Activated CD4-positive, alpha-beta memory T cell treated with anti-CD3 and anti-CD28 coated beads, Interleukin-2, amount 10 ng/mL, durations not matched to agents 7 days and 5 days (primary cell): Measurements from ENCODE around the gene TXNDC11. TPM values are rescaled to one million over a fixed set of nuclear protein-coding genes. Genes with fewer than 3 reads are reported as not detected.
A peak's percentile ranks its signal among the peaks of the same experiment; 100 is the strongest.

Experiments
- CTCF ChIA-PET: fragments of 350-600 bp; sonication (Branson Sonifier 250); formaldehyde crosslinking; loops from one replicate; lab custom pipeline; 2021; ENCODE audit warnings: antibody characterized with exemption, inconsistent platforms; lab: Charles Lee
- POLR2A ChIA-PET: fragments of 350-600 bp; sonication (Branson Sonifier 250); formaldehyde crosslinking; loops from one replicate; lab custom pipeline; 2021; ENCODE audit warnings: antibody characterized with exemption; lab: Charles Lee
- DNase-seq: peaks from one replicate; pipeline ENCODE4 v3.0.0-alpha.2; 2020
- H3K27ac Mint-ChIP-seq: one replicate; pipeline ENCODE4 v1.8.0; 2021; ENCODE audit warnings: mild to moderate bottlenecking, mixed read lengths
- H3K27me3 Mint-ChIP-seq: one replicate; pipeline ENCODE4 v1.8.0; 2021; ENCODE audit warnings: mixed read lengths
- H3K36me3 Mint-ChIP-seq: one replicate; pipeline ENCODE4 v1.8.0; 2021; ENCODE audit warnings: low read depth, mixed read lengths
- H3K4me1 Mint-ChIP-seq: one replicate; pipeline ENCODE4 v1.8.0; 2021; ENCODE audit warnings: mixed read lengths
- H3K4me3 Mint-ChIP-seq: one replicate; pipeline ENCODE4 v1.8.0; 2021; ENCODE audit warnings: mild to moderate bottlenecking, mixed read lengths
- H3K9me3 Mint-ChIP-seq: one replicate; pipeline ENCODE4 v1.8.0; 2021; ENCODE audit warnings: mixed read lengths
- total RNA-seq, 2 experiments: library from RNA; stranded (reverse); gene quantifications; one replicate each; pipeline ENCODE4 v1.2.3, GENCODE V29; 2021

The TXNDC11 gene
- total RNA-seq, 2 experiments from 2014 or later, result 45.3 to 46.6 TPM

- ChIA-PET POLR2A (interaction anchor here (1.1 to 1.5 kb wide), 2 partner anchors 20 to 31 kb away, joined by 3 read pairs; partner anchors contain the start of gene TXNDC11), CTCF (interaction anchor here (0.7 to 2.3 kb wide), 6 partner anchors 15 to 305 kb away, joined by 3 to 19 read pairs (median 4); partner anchors contain the start of gene TXNDC11)
- peaks cover 51% of the 10 kb centered on the region for H3K36me3 Mint-ChIP-seq
- no peaks in the 10 kb centered on the region for H3K9me3 Mint-ChIP-seq
- DNase-seq, result no peak
- peaks cover 5% of the 10 kb centered on the region for H3K4me1 Mint-ChIP-seq
- no peak overlapping the region for H3K27ac Mint-ChIP-seq
- no peaks in the 10 kb centered on the region for H3K27me3 Mint-ChIP-seq
- no peak overlapping the region for H3K4me3 Mint-ChIP-seq
Measured at GRCh38 chr16:11712122-11712521, 30.5 kb downstream of the TXNDC11 start.

GRCh38 chr16:11711662-11712061 is 31.0 kb downstream of the TXNDC11 start:
- POLR2A ChIA-PET, result interaction anchor here (1.1 to 1.5 kb wide), 3 partner anchors 20 to 456 kb away, joined by 3 read pairs; partner anchors contain the start of genes SOCS1 and TXNDC11
- peaks cover 50% of the 10 kb centered on the region for H3K36me3 Mint-ChIP-seq

DNA sequence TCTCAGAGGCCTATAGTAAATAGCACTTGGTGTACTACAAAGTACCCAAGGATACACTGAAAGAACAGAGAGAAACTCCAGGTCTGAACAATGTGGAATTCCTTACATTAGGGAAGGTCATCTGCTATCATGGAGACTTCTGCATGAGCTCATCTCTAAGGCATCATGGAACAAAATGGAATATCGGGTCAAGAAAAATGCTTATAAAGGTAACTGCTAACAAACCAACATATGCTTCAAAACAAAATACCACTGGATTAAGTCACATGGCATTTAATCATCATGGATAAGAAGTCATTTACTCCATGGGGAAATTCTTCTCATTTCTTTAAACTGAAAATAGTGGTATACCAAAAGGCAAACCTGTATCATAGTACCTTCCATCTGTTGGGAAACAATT is 34.2 kb downstream of the TXNDC11 start:
- Mint-ChIP-seq H3K27me3 (no peaks in the 10 kb centered on the region), H3K9me3 (no peaks in the 10 kb centered on the region), H3K27ac (no peak overlapping the region), H3K36me3 (peaks cover 41% of the 10 kb centered on the region), H3K4me3 (no peak overlapping the region), H3K4me1 (peaks cover 3% of the 10 kb centered on the region)
- POLR2A ChIA-PET, result no interaction called here
- DNase-seq, result no peak
- CTCF ChIA-PET, result interaction anchor here (1.1 to 1.6 kb wide), 2 partner anchors 68 to 176 kb away, joined by 3 to 5 read pairs; no protein-coding TSS in a partner anchor

More at GRCh38 chr16:11711662-11712061, 31.0 kb downstream of the TXNDC11 start:
- CTCF ChIA-PET, result interaction anchor here (0.6 to 2.3 kb wide), 8 partner anchors 14 to 316 kb away, joined by 3 to 19 read pairs (median 4); partner anchors contain the start of gene TXNDC11
- no peaks in the 10 kb centered on the region for H3K9me3 Mint-ChIP-seq
- H3K4me1 Mint-ChIP-seq, result peaks cover 3% of the 10 kb centered on the region
- no peak for DNase-seq
- no peak overlapping the region for H3K27ac Mint-ChIP-seq
- H3K4me3 Mint-ChIP-seq, result no peak overlapping the region
- no peaks in the 10 kb centered on the region for H3K27me3 Mint-ChIP-seq

DNA sequence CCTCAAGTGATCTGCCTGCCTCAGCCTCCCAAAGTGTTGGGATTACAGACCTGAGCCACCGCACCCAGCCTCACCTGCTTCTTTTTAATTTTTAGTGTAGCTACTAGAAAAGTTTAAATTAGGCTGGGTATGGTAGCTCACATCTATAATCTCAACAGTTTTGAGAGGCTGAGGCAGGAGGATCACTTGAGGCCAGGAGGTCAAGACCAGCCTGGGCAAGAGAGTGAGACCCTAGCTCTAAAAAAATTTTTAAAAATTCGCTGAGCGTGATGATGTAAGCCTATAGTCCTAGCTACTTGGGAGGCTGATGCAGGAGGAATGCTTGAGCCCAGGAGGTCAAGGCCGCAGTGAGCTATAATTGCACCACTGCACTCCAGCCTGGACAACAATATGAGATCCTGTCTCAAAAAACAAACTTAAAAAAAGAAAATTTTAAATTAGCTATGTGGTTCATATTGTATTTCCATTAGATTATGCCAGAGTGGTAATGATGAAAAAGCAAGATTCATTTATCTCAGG is 34.9 kb downstream of the TXNDC11 start:
- H3K4me3 Mint-ChIP-seq, result no peak overlapping the region
- ChIA-PET CTCF (interaction anchor here (0.5 to 1.6 kb wide), 4 partner anchors 10 to 312 kb away, joined by 3 to 5 read pairs (median 4); no protein-coding TSS in a partner anchor), POLR2A (no interaction called here)
- peaks cover 7% of the 10 kb centered on the region for H3K4me1 Mint-ChIP-seq
- H3K27me3 Mint-ChIP-seq, result no peaks in the 10 kb centered on the region
- H3K27ac Mint-ChIP-seq, result no peak overlapping the region
- no peak for DNase-seq
- no peaks in the 10 kb centered on the region for H3K9me3 Mint-ChIP-seq
- peaks cover 47% of the 10 kb centered on the region for H3K36me3 Mint-ChIP-seq

DNA sequence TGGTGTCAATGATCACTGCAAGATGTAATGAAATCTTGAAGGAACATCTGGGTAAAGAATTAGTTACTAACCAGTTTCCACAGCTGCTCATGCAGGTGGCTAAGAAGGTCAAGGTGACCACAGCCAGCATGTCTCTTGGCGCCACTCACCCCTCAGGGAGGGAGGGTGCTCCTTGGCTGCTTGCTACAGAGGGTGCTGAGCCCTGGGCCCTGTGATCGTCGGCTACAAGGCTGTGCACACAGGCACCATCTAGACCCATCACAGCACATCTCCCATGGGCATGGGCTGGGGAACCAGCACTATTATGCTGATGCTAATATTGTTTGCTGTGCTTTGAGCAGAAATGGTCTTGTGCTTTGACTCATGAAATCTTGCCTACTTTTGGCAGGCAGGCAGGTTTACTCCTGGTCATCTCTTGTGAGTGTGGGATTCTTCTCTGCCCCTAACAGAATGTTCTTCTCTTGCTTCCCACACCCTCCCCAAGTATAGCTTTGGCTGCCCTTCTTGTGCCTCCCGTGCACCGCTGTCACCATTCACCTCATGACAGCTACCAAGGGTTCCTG is 36.4 kb downstream of the TXNDC11 start:
- Mint-ChIP-seq H3K36me3 (peaks cover 47% of the 10 kb centered on the region), H3K4me3 (no peak overlapping the region), H3K4me1 (peaks cover 11% of the 10 kb centered on the region), H3K27ac (no peak overlapping the region), H3K27me3 (no peaks in the 10 kb centered on the region), H3K9me3 (no peaks in the 10 kb centered on the region)
- ChIA-PET POLR2A (interaction anchor here (1.0 kb wide), 1 partner anchor 90 kb away, joined by 3 read pairs; no protein-coding TSS in a partner anchor), CTCF (interaction anchor here (0.6 to 2.1 kb wide), 4 partner anchors 9 to 335 kb away, joined by 3 to 5 read pairs (median 4); no protein-coding TSS in a partner anchor)
- DNase-seq, result no peak

- H3K9me3 Mint-ChIP-seq, result no peaks in the 10 kb centered on the region
- POLR2A ChIA-PET, result interaction anchor here (1.0 kb wide), 1 partner anchor 91 kb away, joined by 3 read pairs; no protein-coding TSS in a partner anchor
- no peak overlapping the region for H3K4me3 Mint-ChIP-seq
- H3K4me1 Mint-ChIP-seq, result peaks cover 12% of the 10 kb centered on the region
- H3K27me3 Mint-ChIP-seq, result no peaks in the 10 kb centered on the region
- CTCF ChIA-PET, result interaction anchor here (0.9 to 2.1 kb wide), 3 partner anchors 10 to 299 kb away, joined by 3 to 5 read pairs (median 5); no protein-coding TSS in a partner anchor
- H3K27ac Mint-ChIP-seq, result no peak overlapping the region
- peaks cover 47% of the 10 kb centered on the region for H3K36me3 Mint-ChIP-seq
- no peak for DNase-seq
Measured at GRCh38 chr16:11705311-11706025, 37.2 kb downstream of the TXNDC11 start.

DNA sequence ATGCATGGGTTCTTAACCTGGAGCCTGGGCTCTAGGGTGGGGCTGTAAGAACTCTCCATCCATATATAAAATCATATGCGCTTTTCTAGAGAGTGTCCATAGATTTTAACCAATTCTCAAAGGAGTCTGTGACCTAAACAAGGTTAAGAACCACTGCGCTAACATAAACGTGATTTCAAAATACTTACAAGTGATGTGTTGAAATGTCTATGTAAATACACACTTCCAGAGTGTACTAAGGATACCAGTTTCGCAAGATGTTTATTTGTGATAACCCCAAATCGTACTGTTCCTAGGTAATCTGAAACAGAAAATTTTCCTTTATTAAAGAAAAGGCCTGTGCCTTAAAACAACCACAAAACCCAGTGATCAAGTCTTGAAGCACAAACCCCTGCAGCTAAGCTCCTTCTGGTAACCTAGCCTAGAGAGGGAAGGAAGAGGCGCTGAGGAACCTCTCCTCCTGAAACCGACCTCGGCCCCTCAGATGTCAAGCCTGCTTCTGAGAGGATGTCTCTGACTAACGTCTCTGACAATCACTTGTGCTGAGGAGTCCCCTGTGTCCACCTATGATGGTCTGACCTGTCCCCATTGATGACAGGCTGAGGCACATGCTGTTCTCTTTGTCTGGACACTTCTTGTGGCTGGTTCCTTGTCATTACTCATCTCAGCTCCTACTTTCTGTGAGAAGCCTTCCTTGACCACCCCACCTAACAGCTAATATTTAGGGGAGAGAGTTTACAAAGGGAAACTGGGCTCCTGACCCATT is 42.2 kb downstream of the TXNDC11 start:
- no peak overlapping the region for H3K4me3 Mint-ChIP-seq
- peaks cover 69% of the 10 kb centered on the region for H3K36me3 Mint-ChIP-seq
- ChIA-PET POLR2A (no interaction called here), CTCF (interaction anchor here (0.7 to 1.5 kb wide), 3 partner anchors 20 to 559 kb away, joined by 3 read pairs; no protein-coding TSS in a partner anchor)
- no peaks in the 10 kb centered on the region for H3K9me3 Mint-ChIP-seq
- DNase-seq, result no peak
- H3K27ac Mint-ChIP-seq, result no peak overlapping the region
- peaks cover 55% of the 10 kb centered on the region for H3K4me1 Mint-ChIP-seq
- no peaks in the 10 kb centered on the region for H3K27me3 Mint-ChIP-seq

DNA sequence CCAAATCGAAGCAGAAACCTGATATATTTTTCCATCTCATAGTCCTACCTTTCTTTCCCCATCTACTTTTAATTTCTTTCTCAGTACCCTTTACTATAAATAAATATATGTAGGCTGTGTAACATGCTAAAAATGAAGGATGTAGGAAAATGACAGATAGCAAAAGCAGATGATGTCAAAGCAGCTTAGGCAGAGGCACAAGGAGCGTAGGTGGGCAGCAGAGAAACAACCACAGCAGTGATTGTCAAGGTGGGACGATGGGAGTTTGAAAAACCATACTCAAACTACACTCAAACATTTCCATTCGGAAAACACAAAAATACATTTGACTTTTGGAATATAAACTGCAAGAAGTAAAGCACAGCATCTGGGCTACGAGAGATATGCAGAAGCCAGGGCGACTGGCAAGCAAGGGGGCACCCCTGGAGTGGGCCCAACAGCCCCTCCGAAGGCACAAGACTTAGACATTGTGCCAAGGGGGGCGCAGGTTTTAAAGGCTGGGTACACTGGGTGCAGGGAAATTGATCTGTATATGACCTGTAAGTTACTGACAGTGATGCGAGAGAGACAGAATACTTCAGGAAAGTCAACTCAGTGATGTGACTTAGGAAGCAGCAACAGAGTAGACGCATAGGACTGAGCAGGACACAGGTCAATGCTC is 43.3 kb downstream of the TXNDC11 start:
- H3K36me3 Mint-ChIP-seq, result peaks cover 70% of the 10 kb centered on the region
- H3K4me3 Mint-ChIP-seq, result no peak overlapping the region
- H3K27ac Mint-ChIP-seq, result no peak overlapping the region
- ChIA-PET POLR2A (no interaction called here), CTCF (interaction anchor here (1.1 to 1.5 kb wide), 2 partner anchors 19 to 98 kb away, joined by 3 read pairs; no protein-coding TSS in a partner anchor)
- H3K27me3 Mint-ChIP-seq, result no peaks in the 10 kb centered on the region
- DNase-seq, result no peak
- H3K9me3 Mint-ChIP-seq, result no peaks in the 10 kb centered on the region
- H3K4me1 Mint-ChIP-seq, result peaks cover 57% of the 10 kb centered on the region

DNA sequence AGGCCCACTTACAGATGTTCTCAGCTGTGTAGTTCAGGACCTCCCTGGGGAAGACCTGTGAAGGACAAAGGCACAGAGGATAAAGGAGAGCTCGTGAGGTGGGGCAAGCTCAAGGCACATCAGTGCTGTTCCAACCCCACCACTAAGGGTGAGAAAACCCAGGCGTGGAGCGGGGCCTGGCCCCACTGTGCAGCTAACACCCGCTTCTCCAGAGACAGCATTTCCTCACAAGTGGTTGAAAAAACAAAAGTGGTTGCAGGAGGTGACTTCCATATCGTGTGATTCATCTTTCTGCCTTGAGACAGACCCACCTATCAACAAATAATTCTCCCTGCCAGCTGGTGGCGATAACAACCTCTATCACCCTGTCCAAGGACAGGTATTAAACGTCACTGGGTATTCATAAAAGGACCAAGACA is 44.4 kb downstream of the TXNDC11 start:
- Mint-ChIP-seq H3K36me3 (peaks cover 71% of the 10 kb centered on the region), H3K27me3 (no peaks in the 10 kb centered on the region), H3K4me3 (no peak overlapping the region), H3K9me3 (no peaks in the 10 kb centered on the region), H3K27ac (peak overlapping the region; percentile 24), H3K4me1 (peaks cover 56% of the 10 kb centered on the region)
- CTCF ChIA-PET, result interaction anchor here (0.7 to 1.8 kb wide), 11 partner anchors 9 to 370 kb away, joined by 3 to 13 read pairs (median 5); partner anchors contain the start of gene TXNDC11
- peak; percentile 30 for DNase-seq
- POLR2A ChIA-PET, result interaction anchor here (0.8 to 2.0 kb wide), 4 partner anchors 9 to 741 kb away, joined by 3 to 16 read pairs (median 3); partner anchors contain the start of gene TXNDC11

DNA sequence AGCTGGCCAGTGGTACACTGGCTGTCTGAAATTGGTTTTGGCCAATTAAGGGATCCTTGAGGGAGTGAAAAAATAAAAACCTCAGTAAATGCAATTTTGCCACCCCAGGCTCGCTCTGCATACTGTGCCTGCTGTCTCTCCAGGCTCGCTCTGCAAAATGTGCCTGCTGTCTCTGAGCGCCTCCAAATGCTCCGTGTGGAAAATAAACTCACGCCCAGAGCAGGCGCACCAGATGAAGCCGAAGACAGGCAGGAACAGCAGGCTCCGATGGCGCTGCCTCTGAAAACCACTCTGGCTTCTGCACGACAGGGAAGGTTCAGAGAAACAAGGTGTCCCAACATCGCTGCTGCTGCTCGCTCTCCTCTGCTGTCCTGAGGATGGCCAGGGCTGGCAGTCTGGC is 45.3 kb downstream of the TXNDC11 start:
- ChIA-PET CTCF (interaction anchor here (0.6 to 1.8 kb wide), 10 partner anchors 8 to 370 kb away, joined by 3 to 13 read pairs (median 6); partner anchors contain the start of genes TXNDC11 and ZC3H7A), POLR2A (interaction anchor here (0.8 to 2.0 kb wide), 3 partner anchors 46 to 740 kb away, joined by 3 to 16 read pairs (median 3); partner anchors contain the start of gene TXNDC11)
- Mint-ChIP-seq H3K9me3 (no peaks in the 10 kb centered on the region), H3K27me3 (no peaks in the 10 kb centered on the region), H3K4me3 (no peak overlapping the region), H3K27ac (peak overlapping the region; percentile 51), H3K4me1 (peaks cover 52% of the 10 kb centered on the region), H3K36me3 (peaks cover 64% of the 10 kb centered on the region)
- no peak for DNase-seq

DNA sequence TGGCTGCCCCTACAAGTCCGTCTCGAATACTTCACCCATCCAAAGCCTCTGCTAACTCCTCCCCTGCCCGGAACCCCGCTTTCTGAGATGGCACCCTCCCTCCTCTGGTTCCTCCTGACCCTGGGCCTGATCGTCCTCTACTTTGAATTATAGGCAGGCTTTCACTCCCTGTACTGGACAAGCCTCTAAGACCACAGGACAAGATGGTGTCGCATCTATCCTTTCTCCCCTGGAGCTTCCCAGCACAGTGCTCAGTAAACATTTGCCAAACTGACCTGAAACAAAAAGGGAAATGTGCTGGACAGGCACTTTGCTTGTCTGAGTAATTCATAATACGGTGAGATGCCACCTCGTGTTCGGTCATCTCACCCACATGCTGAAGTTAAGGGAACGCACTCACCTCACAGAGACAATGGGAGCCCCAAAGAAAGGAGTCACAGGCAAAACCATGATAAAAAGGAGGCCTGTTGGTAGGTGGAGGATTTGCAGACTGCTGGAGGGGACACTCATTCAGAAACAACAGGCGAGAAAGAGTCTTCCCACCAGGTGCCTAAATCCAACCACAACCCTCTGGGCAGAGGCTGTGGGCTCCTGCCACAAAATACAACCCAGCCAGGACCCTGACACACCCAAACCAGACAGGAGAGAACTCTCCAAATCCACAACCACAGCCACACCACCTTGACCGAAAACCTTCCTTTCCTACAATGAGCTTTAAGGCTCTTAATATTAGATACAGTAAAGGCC is 46.2 kb downstream of the TXNDC11 start:
- Mint-ChIP-seq H3K27ac (peak overlapping the region; percentile 51), H3K9me3 (no peaks in the 10 kb centered on the region), H3K4me3 (no peak overlapping the region), H3K4me1 (peaks cover 49% of the 10 kb centered on the region), H3K27me3 (no peaks in the 10 kb centered on the region), H3K36me3 (peaks cover 67% of the 10 kb centered on the region)
- ChIA-PET CTCF (interaction anchor here (0.8 to 1.8 kb wide), 3 partner anchors 16 to 289 kb away, joined by 3 to 7 read pairs (median 4); no protein-coding TSS in a partner anchor), POLR2A (interaction anchor here (2.0 kb wide), 1 partner anchor 46 kb away, joined by 16 read pairs; the partner anchor contains the start of gene TXNDC11)
- no peak for DNase-seq
